ENCODE measurements around the gene GOLGA6D. TPM values are rescaled to one million over a fixed set of nuclear protein-coding genes. Genes with fewer than 3 reads are reported as not detected.
"Not testable (repeated sequence)": the region's sequence is repeated elsewhere in the genome, so short reads cannot be mapped to it uniquely, and the experiment has no call there.

The GOLGA6D gene
- total RNA-seq, 1 donor from 2014 or later, result not detected

GRCh38 chr15:75298541-75299310, 16.1 kb downstream of the GOLGA6D start:
- H3K27ac Mint-ChIP-seq (ENCODE audit: unreplicated experiment); H3K4me3 Mint-ChIP-seq (ENCODE audit: unreplicated experiment); H3K4me1 Mint-ChIP-seq (ENCODE audit: low read depth, unreplicated experiment); DNase-seq; H3K36me3 Mint-ChIP-seq (ENCODE audit: unreplicated experiment); H3K27me3 Mint-ChIP-seq (ENCODE audit: unreplicated experiment); H3K9me3 Mint-ChIP-seq (ENCODE audit: unreplicated experiment): not testable (repeated sequence)
- TF ChIP-seq, protein P1, sequence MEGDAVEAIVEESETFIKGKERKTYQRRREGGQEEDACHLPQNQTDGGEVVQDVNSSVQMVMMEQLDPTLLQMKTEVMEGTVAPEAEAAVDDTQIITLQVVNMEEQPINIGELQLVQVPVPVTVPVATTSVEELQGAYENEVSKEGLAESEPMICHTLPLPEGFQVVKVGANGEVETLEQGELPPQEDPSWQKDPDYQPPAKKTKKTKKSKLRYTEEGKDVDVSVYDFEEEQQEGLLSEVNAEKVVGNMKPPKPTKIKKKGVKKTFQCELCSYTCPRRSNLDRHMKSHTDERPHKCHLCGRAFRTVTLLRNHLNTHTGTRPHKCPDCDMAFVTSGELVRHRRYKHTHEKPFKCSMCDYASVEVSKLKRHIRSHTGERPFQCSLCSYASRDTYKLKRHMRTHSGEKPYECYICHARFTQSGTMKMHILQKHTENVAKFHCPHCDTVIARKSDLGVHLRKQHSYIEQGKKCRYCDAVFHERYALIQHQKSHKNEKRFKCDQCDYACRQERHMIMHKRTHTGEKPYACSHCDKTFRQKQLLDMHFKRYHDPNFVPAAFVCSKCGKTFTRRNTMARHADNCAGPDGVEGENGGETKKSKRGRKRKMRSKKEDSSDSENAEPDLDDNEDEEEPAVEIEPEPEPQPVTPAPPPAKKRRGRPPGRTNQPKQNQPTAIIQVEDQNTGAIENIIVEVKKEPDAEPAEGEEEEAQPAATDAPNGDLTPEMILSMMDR (IDR thresholded peaks at IDR 0.05; ENCODE audit: partially characterized antibody, unreplicated experiment), result peak; percentile 41

- H3K27me3 Mint-ChIP-seq (ENCODE audit: unreplicated experiment); H3K4me1 Mint-ChIP-seq (ENCODE audit: low read depth, unreplicated experiment); H3K36me3 Mint-ChIP-seq (ENCODE audit: unreplicated experiment); H3K4me3 Mint-ChIP-seq (ENCODE audit: unreplicated experiment); H3K9me3 Mint-ChIP-seq (ENCODE audit: unreplicated experiment); H3K27ac Mint-ChIP-seq (ENCODE audit: unreplicated experiment): not testable (repeated sequence)
- TF ChIP-seq, protein P1 (IDR thresholded peaks at IDR 0.05; ENCODE audit: partially characterized antibody, unreplicated experiment), result peak; percentile 75
- DNase-seq, result peak; percentile 83
Observed at GRCh38 chr15:75299311-75299688, 16.7 kb downstream of the GOLGA6D start.

DNA sequence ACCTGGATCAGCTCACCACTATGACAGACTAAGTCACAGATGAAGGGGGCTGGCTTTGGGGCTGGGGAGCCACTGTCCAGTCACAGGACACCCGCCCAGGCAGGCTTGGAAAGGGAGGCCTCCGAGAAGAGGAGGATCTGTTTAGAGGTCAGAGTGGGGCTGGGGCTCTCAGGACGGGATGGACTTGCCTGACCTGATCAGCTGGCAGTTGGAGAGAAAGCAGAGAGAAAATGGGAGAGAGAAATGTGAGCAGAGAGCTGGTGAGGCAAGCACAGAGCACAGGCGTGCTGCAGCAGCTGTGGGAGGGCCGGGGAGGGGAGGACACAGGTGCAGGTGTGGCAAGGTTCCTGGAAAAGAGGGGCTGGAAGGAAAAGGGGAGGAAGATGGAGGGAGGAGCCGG, 17.4 kb downstream of the GOLGA6D start:
- not testable (repeated sequence) for H3K27ac Mint-ChIP-seq (ENCODE audit: unreplicated experiment)

GRCh38 chr15:75302318-75302717, 19.7 kb downstream of the GOLGA6D start:
- no peak for DNase-seq
- H3K4me1 Mint-ChIP-seq (ENCODE audit: low read depth, unreplicated experiment), result no peaks in the 10 kb centered on the region
- H3K9me3 Mint-ChIP-seq (ENCODE audit: unreplicated experiment), result no peaks in the 10 kb centered on the region
- H3K36me3 Mint-ChIP-seq (ENCODE audit: unreplicated experiment), result no peaks in the 10 kb centered on the region
- no peak overlapping the region for H3K27ac Mint-ChIP-seq (ENCODE audit: unreplicated experiment)
- TF ChIP-seq, protein P1 (IDR thresholded peaks at IDR 0.05; ENCODE audit: partially characterized antibody, unreplicated experiment), result no peak
- H3K4me3 Mint-ChIP-seq (ENCODE audit: unreplicated experiment), result no peak overlapping the region
- H3K27me3 Mint-ChIP-seq (ENCODE audit: unreplicated experiment), result no peaks in the 10 kb centered on the region

More for the DNA sequence above, 17.4 kb downstream of the GOLGA6D start:
- not testable (repeated sequence) for H3K9me3 Mint-ChIP-seq (ENCODE audit: unreplicated experiment); DNase-seq; H3K4me3 Mint-ChIP-seq (ENCODE audit: unreplicated experiment); H3K36me3 Mint-ChIP-seq (ENCODE audit: unreplicated experiment); H3K27me3 Mint-ChIP-seq (ENCODE audit: unreplicated experiment); H3K4me1 Mint-ChIP-seq (ENCODE audit: low read depth, unreplicated experiment)

- not testable (repeated sequence) for H3K27me3 Mint-ChIP-seq (ENCODE audit: unreplicated experiment); DNase-seq; H3K9me3 Mint-ChIP-seq (ENCODE audit: unreplicated experiment); H3K4me1 Mint-ChIP-seq (ENCODE audit: low read depth, unreplicated experiment); H3K36me3 Mint-ChIP-seq (ENCODE audit: unreplicated experiment); H3K27ac Mint-ChIP-seq (ENCODE audit: unreplicated experiment); H3K4me3 Mint-ChIP-seq (ENCODE audit: unreplicated experiment)
Observed at GRCh38 chr15:75302753-75303152, 20.1 kb downstream of the GOLGA6D start.

DNA sequence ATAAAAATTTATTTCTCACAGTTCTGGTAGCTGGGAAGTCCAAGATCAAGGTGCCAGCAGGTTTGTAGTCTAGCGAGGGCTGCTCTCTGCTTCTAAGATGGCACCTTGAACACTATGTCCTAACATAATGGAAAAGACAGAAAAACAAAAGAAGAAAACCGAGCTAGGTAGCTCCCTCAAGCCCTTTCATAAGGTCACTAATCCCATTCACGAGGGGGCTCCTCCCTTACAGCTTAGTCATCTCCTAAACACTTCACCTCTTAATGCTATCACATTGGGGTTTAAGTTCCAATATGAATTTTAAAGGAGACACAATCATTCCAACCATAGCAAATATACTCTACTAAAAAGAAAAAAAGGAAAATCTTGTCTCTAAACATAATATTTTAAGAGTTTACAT, 23.6 kb downstream of the GOLGA6D start:
- Mint-ChIP-seq H3K4me3 (ENCODE audit: unreplicated experiment) (no peak overlapping the region), H3K4me1 (ENCODE audit: low read depth, unreplicated experiment) (no peaks in the 10 kb centered on the region), H3K27ac (ENCODE audit: unreplicated experiment) (no peak overlapping the region), H3K9me3 (ENCODE audit: unreplicated experiment) (no peaks in the 10 kb centered on the region), H3K36me3 (ENCODE audit: unreplicated experiment) (no peaks in the 10 kb centered on the region), H3K27me3 (ENCODE audit: unreplicated experiment) (no peaks in the 10 kb centered on the region)
- TF ChIP-seq, protein P1 (IDR thresholded peaks at IDR 0.05; ENCODE audit: partially characterized antibody, unreplicated experiment), result no peak
- DNase-seq, result no peak
